Stimulated activated CD8-positive, alpha-beta memory T cell treated with anti-CD3 and anti-CD28 coated beads, Interleukin-7, amount 100 ng/mL, for 1 hour (primary cell): ENCODE data around the gene SH3TC1.

Experiments used
- DNase-seq, 2 donors: peaks; one replicate each; pipeline ENCODE4 v3.0.0-alpha.2; 2020; ENCODE audit warnings: low read depth in 2 of 2

SH3TC1 gene

DNA sequence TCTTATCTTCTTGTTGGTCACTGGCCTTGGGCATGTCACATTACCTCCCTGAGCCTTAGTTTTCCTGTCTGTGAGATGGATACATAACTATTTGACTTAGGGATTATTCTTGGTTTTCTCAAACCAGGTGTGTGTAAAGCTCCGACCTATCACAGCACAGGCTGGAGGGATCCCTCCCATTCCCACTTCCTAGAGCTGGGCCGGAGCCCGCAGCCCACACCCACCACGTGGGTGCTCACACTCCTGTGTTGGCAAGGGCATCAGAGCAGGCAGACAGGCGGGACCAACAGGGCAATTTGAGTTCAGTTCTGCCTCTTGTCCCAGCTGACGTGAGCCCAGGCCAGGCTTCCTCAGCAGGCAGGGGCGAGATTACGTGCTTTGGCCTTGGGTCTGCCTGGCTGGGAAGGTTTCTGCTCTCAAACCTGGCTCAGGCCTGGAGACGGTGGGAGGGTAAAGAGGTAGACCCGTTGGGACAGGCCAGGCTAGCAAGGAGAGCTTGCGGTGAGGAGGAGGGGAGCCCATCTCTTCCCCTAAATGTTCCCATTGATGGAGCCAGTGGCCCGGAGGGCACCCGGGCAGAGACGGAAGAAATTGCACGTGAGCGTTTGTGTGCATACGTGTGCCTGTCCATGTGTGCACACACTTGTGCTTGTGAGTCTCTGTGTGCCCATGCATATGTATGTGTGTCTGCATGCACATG is 734 bp upstream of the SH3TC1 start:
- no peak for DNase-seq

DNA sequence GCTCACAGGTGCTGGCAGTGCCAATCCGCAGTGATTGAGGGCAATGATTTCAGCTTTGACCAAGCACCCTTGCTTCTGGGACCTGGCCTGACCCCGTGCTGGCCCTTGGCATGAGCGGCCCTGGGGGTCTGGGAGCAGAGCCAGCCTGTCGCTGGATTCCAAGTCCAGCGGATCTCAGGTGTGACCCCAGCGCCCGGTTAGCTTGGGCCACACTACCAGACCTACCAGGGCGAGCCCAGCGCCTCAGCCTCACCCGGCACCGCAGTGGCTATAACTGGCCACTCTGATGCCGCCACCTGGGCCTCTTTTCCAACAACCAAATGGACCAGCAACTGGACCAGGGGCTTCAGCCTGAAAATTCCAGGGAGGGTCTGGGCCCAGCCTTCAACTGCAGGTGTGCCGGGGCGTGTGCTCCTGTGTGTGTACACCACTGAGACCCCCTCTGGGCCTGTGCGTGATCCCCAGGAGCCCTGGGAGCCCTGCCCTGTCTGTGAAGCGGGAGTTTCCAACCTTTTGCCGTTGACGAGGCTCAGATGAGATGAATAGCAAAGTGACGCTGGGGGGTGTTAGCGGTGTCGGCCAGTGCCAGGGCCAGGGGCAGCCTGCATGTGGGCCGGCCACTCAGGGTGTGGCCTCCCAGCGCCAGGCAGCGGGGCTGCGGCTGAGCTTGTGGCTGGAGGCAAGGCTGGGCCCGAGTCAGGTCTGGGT is 658 bp downstream of the SH3TC1 start:
- no peak for DNase-seq

DNA sequence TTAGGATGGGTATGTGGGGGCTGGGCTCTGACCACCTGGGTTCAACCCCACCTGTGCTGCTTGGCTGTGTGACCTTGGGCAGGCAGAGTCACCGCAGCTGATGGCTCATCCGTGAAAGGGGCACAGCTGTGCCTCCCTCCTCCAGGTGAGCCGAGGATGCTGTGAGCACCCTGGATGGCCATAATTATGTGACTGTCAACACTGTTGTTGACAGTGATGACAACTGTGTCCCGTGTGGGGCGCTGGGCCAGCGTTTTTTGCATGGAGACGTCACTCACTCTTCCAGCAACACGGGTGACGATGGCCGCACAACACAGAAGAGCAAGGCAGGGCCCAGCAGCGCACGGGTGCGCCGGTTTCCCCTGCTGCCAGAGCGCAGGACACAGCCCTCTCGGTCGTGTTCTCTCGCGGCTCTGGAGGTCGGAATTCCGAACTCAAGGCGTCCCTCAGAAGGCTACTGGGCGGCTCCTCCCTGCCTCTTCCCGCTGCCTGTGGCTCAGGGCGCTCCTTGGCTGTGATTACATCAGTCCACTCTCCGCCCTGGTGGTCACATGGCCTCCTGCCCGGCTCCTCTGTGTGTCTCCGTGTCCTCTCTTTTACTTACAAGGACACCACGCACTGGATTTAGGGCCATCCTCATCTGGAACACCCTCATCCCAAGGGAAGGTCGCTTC is 1.3 kb downstream of the SH3TC1 start:
- no peak for DNase-seq

DNA sequence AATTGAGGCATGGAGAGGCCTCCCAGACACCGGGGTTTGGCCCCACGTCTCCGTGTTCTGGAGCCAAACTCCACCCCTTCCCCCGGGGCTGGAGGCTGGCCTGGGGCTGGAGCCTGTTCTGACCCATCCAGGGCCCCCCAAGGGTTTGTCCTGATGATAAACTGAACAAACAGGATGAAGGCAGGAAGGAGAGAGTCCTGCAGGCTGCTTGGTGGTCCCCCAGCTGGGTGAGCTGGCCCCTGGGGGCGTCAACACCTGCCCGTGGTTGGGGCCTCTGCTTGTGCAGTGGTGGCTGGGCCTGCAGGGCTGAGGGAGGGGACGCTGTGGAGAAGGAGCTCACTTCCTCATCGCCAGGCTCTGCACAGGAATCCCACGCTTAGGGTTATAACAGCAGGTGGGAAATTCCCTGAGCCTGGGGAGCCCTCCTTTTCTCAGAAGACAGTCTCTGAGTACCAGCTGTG is 2.3 kb downstream of the SH3TC1 start:
- no peak for DNase-seq

DNA sequence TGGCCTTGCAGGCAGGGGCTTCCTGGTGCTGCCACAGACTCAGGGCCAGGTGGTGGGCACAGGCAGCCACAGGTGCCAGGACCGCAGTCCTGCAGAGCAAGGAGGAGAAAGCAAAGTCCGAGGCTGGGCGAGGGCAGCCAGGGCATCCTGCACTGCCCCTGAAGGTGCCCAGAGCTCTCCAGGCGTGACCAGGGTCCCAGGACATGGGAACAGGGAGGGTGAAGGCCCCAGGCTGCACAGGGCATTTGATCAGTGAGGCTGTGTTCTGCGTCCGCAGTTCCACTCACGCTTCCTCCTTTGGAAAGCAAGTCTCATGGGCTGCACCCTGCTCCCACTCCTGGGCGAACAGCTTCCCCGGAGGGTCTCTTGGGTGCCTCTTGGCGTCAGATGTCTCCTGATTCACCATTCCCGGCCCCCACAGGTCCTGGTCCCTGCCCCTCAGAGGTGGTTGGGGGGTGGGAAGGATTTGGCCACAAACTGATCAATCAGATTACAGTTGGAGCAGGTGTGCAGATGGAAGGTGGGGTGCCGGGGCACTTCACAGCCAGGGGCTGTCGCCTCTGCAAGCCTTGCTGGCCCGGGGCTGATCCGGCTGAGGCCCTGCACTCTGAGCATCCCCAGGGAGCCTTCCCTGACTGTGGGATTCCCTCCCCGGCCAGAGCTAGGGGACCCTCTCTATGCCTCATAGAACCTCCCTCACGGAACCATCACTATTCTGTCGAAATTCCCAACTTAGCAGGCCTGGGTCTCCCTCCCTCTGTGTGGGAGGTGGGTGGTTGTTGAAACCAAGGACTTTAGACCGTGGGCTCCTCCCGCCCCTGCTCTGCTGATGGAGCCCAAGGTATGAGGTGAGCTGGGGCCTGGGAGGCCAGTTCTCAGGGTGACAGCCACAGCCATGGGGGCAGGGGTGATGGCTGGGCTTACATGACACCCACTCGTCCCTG is 3.3 kb downstream of the SH3TC1 start:
- DNase-seq, result no peak

GRCh38 chr4:8203052-8203401 is 3.9 kb downstream of the SH3TC1 start:
- no peak for DNase-seq

DNA sequence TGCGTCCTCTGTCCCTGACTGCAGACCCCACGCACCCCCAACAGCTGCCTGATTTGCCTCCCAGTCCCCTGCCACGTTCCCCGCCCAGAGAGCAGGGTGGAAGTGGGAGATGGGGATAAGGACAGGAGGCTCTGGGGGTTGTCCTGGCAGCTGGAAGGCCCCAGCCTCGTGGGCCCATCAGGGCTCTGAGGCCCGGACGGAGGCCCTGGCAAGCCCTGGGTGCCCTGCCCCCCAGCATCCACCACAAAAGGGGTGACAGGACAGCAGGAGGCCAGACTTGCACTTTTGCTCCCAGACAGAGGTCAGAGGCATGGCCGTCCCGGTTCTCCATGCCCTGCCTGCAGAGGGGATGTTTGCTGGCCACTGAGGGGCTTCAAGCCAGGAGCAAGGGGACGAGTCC is 4.7 kb downstream of the SH3TC1 start:
- no peak for DNase-seq

- DNase-seq, result no peak
Observed at GRCh38 chr4:8204576-8205227, 5.6 kb downstream of the SH3TC1 start.

- no peak for DNase-seq
Observed at GRCh38 chr4:8205241-8205707, 6.2 kb downstream of the SH3TC1 start.

DNA sequence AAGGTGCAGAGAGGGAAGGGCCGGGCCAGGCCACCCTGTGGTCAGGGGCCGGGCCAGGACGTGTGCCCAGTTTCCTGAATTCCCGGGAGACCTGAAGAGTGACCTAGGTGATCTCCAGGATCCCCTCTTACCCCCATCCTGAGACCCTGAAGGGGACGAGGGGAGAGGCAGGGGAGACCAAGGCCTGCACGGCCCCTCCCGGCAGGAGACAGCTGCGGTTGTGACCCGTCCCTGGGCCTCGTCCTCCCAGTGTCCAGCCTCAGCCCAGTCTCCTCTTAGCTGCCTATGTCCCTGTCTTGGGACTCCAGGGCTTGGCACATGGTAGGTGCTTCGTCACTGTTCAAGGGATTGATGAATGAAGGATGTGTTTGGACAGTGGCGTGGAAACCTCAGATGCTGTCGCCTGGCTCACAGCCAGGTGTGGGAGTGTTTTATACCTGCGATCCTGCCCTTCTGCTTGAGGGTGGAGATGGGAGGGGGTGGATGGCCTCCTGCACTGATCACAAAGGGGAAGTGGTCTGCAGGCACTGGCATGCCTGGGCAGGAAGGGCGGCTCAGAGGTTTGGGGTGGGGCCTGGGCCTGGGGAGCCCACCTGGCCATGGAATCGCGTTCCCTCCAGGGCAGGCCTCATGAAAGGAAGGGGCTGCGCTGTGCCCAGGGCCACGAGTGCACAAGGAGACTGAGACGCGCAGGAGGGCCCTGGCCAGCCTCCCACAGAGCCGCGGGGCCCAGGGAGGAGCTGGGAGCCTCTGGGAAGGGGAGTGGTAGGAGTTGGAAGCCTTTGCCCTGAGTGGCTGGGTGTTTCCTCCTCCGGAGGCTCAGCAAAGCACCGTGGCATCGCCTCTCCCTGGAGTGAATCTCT is 6.9 kb downstream of the SH3TC1 start:
- DNase-seq, result no peak

GRCh38 chr4:8207314-8207713 is 8.2 kb downstream of the SH3TC1 start:
- DNase-seq, result no peak

GRCh38 chr4:8208565-8208964 is 9.5 kb downstream of the SH3TC1 start:
- DNase-seq, result no peak

DNA sequence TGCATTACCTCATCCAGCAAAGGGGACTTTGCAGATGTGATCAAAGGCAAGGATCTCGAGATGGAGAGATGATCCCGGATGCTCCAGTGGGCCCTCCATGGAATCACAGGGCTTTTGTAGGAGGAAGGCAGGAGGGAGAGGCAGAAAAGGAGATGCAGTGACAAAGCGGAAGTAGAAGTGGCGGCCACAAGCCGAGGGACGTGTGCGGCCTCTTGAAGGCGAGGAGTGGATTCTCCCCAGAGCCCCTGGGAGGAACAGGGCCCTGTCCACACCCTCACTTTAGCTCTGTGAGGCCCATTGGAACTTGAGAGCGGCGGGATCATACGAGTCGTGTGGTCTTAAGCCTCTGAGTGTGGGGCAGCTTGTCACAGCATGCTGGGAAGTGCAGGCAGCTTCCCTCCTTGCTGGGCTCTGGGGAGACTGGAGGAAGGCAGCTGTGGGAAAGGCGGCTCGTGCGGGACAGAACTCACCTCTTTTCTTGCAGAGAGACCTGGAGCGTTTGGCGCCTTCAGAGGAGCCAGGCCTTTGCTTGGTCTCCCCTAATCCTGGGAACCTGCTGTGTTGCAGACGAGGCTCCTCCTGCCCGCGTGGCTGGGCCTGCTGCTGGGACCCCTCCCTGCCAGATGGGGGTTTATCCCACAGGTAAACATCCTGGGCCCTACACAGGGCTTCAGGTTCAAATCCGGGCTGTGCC is 10.2 kb downstream of the SH3TC1 start:
- no peak for DNase-seq

- no peak for DNase-seq
Observed at GRCh38 chr4:8210010-8210409, 10.9 kb downstream of the SH3TC1 start.

DNA sequence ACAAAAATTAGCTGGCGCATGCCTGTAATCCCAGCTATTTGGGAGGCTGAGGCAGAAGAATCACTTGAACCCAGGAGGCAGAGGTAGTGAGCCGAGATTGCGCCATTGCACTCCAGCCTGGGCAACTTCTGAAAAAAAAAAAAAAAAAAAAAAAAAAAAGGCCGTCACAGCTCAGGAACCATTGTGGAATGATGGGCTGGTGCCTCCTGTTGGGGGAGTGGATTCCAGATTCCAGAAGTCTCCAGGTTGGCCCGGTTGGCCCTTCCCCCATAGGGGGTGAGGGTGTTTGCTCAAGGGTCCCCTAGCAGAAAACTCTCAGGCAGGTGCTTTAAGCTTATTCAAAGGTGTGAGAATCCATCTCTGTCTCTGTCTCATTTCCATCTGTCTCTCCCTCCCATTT is 11.5 kb downstream of the SH3TC1 start:
- no peak for DNase-seq

- no peak for DNase-seq
Observed at GRCh38 chr4:8211251-8211650, 12.2 kb downstream of the SH3TC1 start.

- no peak for DNase-seq
Observed at GRCh38 chr4:8211737-8212581, 12.9 kb downstream of the SH3TC1 start.

- no peak for DNase-seq
Observed at GRCh38 chr4:8212622-8213021, 13.5 kb downstream of the SH3TC1 start.

DNA sequence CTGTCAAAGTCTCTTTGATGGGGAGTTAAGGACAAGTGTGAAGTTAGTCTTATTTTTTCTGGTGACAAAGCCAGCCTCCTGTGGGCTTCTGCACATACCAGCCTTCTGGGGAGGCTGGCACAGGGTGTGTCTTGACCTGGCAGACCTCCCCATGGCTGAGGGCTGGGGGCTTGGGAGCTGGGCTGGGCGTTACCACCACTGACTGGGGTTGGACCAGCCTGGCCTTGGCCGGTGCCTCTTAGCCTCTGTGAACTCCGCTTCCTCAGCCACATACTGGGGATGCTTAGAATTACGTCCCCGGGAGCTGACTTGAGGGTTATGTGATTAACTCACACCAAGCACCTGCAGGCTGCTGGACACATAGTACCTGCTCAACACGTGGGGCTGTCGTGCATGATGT is 14.0 kb downstream of the SH3TC1 start:
- no peak for DNase-seq
